GM18868 (cell line): ENCODE measurements around the gene NR5A1.

Experiments
- ATAC-seq: cut with Tn5 transposase; IDR thresholded peaks from one replicate; pipeline ENCODE4 v1.9.1; 2021; ENCODE audit warnings: mild to moderate bottlenecking, moderate library complexity; ENCODE audit not compliant: unreplicated experiment

Gene NR5A1

GRCh38 chr9:124444166-124444565 lies 63.0 kb downstream of the NR5A1 start:
- no peak for ATAC-seq

DNA sequence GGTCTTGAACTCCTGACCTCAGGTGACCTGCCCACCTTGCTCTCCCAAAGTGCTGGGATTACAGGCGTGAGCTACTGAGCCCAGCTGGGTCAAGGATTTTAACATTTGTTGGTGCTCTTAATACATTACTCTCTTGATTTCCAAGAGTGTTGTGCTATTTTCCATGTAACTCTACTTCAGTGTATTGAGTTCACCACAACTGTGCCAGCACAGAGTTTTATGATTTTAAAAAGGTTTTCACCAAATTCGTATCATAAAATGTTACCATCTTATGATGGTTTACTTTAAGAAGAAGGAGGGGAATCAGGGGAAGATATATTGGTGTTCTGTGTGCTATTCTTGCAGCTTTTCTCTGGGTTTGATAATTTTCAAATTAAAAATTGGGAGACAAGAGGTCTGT lies 63.6 kb downstream of the NR5A1 start:
- no peak for ATAC-seq

GRCh38 chr9:124442826-124443225 lies 64.4 kb downstream of the NR5A1 start:
- ATAC-seq: no peak

GRCh38 chr9:124442379-124442778 lies 64.8 kb downstream of the NR5A1 start:
- ATAC-seq: no peak

DNA sequence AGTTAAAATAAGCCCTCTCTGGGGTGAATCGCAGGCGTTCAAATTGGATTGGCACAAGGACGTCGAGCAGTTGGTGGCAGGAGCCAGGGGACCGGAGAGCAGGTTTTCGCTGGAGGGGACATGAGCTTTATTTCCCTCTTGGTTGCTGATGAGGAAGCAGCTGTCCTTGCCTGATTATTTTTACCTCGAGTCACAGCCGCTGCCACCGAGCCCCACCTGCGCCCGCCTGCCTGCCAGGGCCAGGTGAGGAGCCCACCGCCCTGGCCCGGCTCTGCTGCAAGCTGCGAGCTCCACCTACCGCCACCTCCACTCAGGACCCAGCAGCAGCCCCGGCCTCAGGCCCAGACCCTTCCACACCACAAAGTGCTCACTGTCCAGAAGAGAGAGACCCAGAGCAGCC lies 65.9 kb downstream of the NR5A1 start:
- ATAC-seq: no peak

DNA sequence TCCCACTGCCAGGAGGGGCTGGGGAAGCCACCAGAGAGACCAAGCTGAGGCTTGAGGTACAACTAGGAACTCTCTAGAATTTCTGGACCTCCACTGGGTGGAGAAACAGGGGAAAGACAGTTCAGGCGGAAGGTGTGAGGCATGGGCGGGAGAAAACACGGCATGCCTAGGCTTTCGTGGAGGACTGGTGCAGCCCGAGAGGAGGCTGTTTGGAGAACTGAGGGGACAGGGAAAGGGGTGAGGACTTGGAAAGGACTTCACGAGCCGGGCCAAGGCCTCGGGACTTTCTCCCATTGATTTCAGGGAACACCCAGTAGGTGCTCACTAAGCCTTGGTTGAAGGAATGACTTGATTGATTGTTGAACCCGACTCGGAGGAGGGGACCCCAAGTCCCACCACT lies 66.4 kb downstream of the NR5A1 start:
- no peak for ATAC-seq

- no peak for ATAC-seq
Observed at GRCh38 chr9:124439686-124440243, 67.4 kb downstream of the NR5A1 start.

- no peak for ATAC-seq
Observed at GRCh38 chr9:124439086-124439485, 68.1 kb downstream of the NR5A1 start.

DNA sequence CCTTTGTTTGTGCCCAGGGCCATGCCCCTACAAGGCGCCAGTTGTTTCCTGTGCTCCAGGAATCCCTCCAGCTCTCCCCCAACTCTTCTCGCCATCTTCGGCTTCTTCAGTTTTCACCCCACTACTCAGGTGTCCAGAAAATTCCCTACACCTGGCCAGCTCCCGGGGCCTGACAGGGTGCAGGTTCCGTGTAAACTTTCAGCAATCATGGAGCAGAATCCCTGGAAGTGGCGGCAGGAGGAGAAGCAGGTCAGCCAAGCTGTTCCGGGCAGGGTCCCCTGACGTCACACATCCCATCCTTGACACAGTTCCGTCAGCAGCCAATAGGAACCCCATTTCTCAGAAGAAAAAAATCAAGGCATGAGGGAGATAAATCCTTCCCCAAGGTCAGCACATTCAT lies 69.1 kb downstream of the NR5A1 start:
- ATAC-seq: no peak

DNA sequence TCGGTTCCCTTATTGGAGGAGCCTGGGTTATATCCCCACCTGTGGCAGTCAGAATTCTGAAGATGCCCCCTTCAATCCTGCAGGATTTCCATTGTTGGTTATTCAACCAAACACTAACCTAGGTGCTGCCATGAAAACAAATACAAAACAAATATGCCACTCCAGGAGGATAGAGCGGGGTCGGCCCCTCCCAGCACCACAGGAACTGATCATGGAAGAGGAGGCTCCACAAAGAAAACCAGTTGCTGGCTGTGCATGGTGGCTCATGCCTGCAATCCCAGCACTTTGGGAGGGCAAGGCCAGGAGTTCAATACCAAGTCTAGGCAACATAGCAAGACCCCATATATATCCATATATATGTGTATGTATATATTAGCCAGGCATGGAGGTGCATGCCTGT lies 70.1 kb downstream of the NR5A1 start:
- no peak for ATAC-seq

DNA sequence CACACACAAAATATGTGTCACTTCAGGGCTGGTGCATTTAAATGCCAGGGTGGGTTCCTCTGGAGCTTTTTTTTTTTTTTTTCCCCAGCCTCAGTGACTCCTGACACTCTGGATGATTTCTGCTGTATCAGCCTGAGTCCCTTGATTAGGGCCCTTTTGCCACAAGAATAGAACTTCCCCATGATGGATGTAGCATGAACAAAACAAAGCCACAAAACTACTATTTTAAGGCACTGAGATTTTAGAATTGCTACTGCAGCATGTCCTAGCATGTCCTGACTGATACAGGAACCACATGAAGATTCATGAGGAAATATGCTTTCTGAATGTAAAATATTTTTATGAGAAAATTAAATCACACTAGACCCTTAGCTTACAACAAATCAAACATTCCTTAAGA lies 70.9 kb downstream of the NR5A1 start:
- no peak for ATAC-seq
